Loucy (cell line): ENCODE measurements around the gene SGSM2.

Source experiments
- H2AFZ ChIP-seq: fragments of 200-600 bp; sonication (generic); 2 replicates; pipeline ENCODE4 v1.6.0; 2016; ENCODE audit warnings: antibody characterized with exemption, mild to moderate bottlenecking, low read length, moderate library complexity
- H3F3A ChIP-seq: fragments of 200-600 bp; 2 replicates; pipeline ENCODE4 v1.6.0; 2016; ENCODE audit warnings: antibody characterized with exemption, low read depth, mild to moderate bottlenecking
- H3K27me3 ChIP-seq: fragments of 200-600 bp; sonication (generic); 2 replicates; pipeline ENCODE4 v1.6.1; 2014; ENCODE audit warnings: low read length, mild to moderate bottlenecking; ENCODE audit not compliant: insufficient read depth, poor library complexity, severe bottlenecking
- H3K36me3 ChIP-seq: fragments of 200-600 bp; sonication (generic); 2 replicates; pipeline ENCODE4 v1.6.1; 2016; ENCODE audit warnings: low read length; ENCODE audit not compliant: insufficient read depth
- H3K4me1 ChIP-seq: fragments of 200-600 bp; sonication (generic); 2 replicates; pipeline ENCODE4 v1.5.1; 2014; ENCODE audit warnings: low read length, mild to moderate bottlenecking; ENCODE audit not compliant: insufficient read depth, poor library complexity, severe bottlenecking
- H3K4me2 ChIP-seq: fragments of 200-600 bp; sonication (generic); 2 replicates; pipeline ENCODE4 v1.6.0; 2014; ENCODE audit warnings: antibody characterized with exemption, low read length, low read depth, mild to moderate bottlenecking; ENCODE audit not compliant: poor library complexity, severe bottlenecking
- H3K4me3 ChIP-seq: fragments of 200-600 bp; sonication (generic); 2 replicates; pipeline ENCODE4 v1.5.1; 2014; ENCODE audit warnings: low read length, mild to moderate bottlenecking, mixed read lengths; ENCODE audit not compliant: poor library complexity, severe bottlenecking
- H3K79me2 ChIP-seq: fragments of 200-600 bp; sonication (generic); 2 replicates; pipeline ENCODE4 v1.6.1; 2014; ENCODE audit warnings: low read length; ENCODE audit not compliant: insufficient read depth
- H3K9ac ChIP-seq: fragments of 200-600 bp; sonication (generic); 2 replicates; pipeline ENCODE4 v1.6.0; 2014; ENCODE audit warnings: mild to moderate bottlenecking, low read depth, low read length, moderate library complexity; ENCODE audit not compliant: poor library complexity, severe bottlenecking
- H3K9me2 ChIP-seq: fragments of 200-600 bp; sonication (generic); replicated peaks from 2 replicates; pipeline ENCODE4 v1.6.1; 2016; ENCODE audit warnings: low read depth, low read length, mixed read lengths
- H3K9me3 ChIP-seq: fragments of 200-600 bp; sonication (generic); 2 replicates; pipeline ENCODE4 v1.6.1; 2014; ENCODE audit warnings: mild to moderate bottlenecking, antibody characterized with exemption, low read length, low read depth; ENCODE audit not compliant: insufficient read depth
- H4K20me1 ChIP-seq: fragments of 200-600 bp; sonication (generic); 2 replicates; pipeline ENCODE4 v1.6.0; 2014; ENCODE audit warnings: antibody characterized with exemption, low read length, mild to moderate bottlenecking; ENCODE audit not compliant: insufficient read depth, poor library complexity, severe bottlenecking
- EZH2phosphoT487 ChIP-seq: fragments of 200-600 bp; IDR thresholded peaks from 2 replicates; pipeline ENCODE4 v1.6.1; 2018; ENCODE audit warnings: antibody characterized with exemption, mild to moderate bottlenecking, moderate library complexity, borderline replicate concordance
- TF ChIP-seq, protein P1 (sequence below): fragments of 200-600 bp; sonication (generic); conservative IDR thresholded peaks from 2 replicates; pipeline ENCODE4 v1.5.1; 2014; ENCODE audit warnings: mild to moderate bottlenecking, antibody characterized with exemption, low read length

The SGSM2 gene

DNA sequence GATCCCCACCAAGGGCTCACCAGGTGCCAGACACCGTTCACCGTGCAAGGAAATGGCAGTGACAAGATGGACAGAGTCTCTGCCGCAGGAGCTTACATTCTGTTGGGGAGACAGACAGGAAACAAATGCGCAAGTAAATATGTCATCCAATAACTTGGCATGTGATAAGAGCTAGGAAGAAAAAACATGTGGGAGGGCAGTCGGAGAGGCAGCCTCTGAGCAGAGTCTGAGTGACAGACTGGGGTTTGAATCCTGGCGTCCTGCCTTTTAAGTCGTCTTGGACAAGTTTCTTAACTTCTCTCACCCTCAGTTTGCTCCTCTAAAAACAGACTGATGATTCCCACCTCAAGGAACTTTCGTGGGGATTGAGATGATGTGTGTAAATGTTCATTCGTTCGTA, 7.2 kb downstream of the SGSM2 start:
- Histone ChIP-seq H3K79me2 (no peaks in the 10 kb centered on the region), H3K4me1 (no peaks in the 10 kb centered on the region), H3K9ac (no peak overlapping the region), H2AFZ (no peak overlapping the region), H4K20me1 (no peaks in the 10 kb centered on the region), H3K9me3 (no peaks in the 10 kb centered on the region), H3K4me2 (no peak overlapping the region), H3F3A (no peaks in the 10 kb centered on the region), H3K4me3 (no peak overlapping the region), H3K36me3 (peaks cover 3% of the 10 kb centered on the region; the same call in 1 of the 2 replicates), H3K27me3 (no peaks in the 10 kb centered on the region), H3K9me2 (no peaks in the 10 kb centered on the region)
- TF ChIP-seq, protein P1, sequence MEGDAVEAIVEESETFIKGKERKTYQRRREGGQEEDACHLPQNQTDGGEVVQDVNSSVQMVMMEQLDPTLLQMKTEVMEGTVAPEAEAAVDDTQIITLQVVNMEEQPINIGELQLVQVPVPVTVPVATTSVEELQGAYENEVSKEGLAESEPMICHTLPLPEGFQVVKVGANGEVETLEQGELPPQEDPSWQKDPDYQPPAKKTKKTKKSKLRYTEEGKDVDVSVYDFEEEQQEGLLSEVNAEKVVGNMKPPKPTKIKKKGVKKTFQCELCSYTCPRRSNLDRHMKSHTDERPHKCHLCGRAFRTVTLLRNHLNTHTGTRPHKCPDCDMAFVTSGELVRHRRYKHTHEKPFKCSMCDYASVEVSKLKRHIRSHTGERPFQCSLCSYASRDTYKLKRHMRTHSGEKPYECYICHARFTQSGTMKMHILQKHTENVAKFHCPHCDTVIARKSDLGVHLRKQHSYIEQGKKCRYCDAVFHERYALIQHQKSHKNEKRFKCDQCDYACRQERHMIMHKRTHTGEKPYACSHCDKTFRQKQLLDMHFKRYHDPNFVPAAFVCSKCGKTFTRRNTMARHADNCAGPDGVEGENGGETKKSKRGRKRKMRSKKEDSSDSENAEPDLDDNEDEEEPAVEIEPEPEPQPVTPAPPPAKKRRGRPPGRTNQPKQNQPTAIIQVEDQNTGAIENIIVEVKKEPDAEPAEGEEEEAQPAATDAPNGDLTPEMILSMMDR = no peak
- TF ChIP-seq EZH2phosphoT487 = no peak

DNA sequence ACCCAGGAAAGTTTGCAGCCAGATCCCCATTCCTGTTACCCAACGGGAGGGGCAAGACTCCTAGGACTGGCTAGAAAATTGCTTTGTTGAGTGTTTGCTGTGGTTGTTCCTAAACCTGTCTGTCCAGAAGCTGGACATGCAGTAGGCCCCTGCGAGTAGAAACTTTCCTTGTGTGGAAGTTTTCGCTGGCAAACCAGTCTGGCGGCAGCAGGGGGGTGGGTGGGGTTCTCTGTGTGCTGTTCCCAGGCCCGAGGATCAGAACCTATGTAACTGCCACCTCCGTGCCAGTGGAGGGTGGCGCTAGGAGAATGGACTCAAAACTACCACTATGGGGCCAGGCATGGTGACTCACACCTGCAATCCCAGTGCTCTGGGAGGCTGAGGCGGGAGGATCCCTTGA, 9.2 kb downstream of the SGSM2 start:
- H2AFZ ChIP-seq = no peak overlapping the region
- no peaks in the 10 kb centered on the region for H3K4me1 ChIP-seq
- no peak overlapping the region for H3K4me2 ChIP-seq
- no peaks in the 10 kb centered on the region for H3K27me3 ChIP-seq
- no peaks in the 10 kb centered on the region for H3K79me2 ChIP-seq
- H3F3A ChIP-seq = no peaks in the 10 kb centered on the region
- no peak for TF ChIP-seq EZH2phosphoT487
- TF ChIP-seq, protein P1 = no peak
- H3K4me3 ChIP-seq = no peak overlapping the region
- H3K9me3 ChIP-seq = no peaks in the 10 kb centered on the region
- no peak overlapping the region for H3K9ac ChIP-seq
- H3K9me2 ChIP-seq = no peaks in the 10 kb centered on the region
- H3K36me3 ChIP-seq = peaks cover 3% of the 10 kb centered on the region; the same call in 1 of the 2 replicates
- H4K20me1 ChIP-seq = no peaks in the 10 kb centered on the region

DNA sequence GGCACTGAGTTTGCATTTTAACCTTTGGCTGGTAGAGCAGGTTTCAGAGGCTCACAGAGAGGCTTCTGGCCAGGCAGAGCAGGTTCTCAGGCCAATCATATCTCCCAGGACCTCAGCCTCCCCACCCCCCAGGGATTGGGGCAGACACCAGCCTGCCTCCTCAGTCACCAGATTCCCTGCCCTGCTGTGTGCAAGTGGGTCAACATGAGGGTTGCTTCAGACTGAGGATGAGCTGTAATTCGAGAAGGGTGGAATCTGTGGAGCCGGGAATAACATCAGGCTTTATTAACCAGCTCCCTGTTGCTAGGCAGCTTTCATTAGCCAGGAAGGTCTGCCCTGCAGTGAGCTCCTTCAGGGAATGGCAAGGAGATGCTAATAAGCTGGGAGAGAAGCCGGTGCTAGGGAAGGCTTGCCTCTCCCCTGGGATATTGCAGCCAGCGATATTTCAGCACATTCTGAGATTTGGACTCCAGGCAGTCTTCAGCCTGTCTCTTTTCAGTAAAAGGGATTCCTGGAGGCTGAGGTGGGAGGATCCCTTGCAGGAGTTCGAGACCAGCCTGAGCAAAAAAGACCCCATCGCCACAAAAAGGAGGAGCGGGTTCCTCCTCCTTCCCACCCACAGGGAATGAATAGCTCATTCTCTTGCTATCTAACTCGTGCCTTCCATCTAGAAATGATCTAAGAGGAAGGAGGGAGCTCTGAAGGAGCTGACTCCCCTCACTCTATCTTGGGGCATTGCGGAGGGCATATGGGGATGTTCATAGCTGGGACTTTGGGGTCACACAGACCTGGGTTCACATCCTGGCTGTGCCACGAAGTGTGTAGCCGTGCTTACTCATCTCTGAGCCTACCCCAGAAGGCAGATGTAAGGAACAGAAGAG, 10.7 kb downstream of the SGSM2 start:
- TF ChIP-seq, protein P1 = no peak
- no peak for TF ChIP-seq EZH2phosphoT487
- Histone ChIP-seq H3K4me1 (no peaks in the 10 kb centered on the region), H3K9ac (no peak overlapping the region), H3K9me3 (no peaks in the 10 kb centered on the region), H3K9me2 (no peaks in the 10 kb centered on the region), H4K20me1 (no peaks in the 10 kb centered on the region), H3K4me2 (no peak overlapping the region), H3K4me3 (no peak overlapping the region), H3K36me3 (peaks cover 3% of the 10 kb centered on the region; the same call in 1 of the 2 replicates), H3K79me2 (no peaks in the 10 kb centered on the region), H2AFZ (no peak overlapping the region), H3K27me3 (no peaks in the 10 kb centered on the region), H3F3A (no peaks in the 10 kb centered on the region)
